GM23338 (cell line): ENCODE results near the gene PLAA. TPM values are rescaled to one million over a fixed set of nuclear protein-coding genes. Genes with fewer than 3 reads are reported as not detected.
A peak's percentile ranks its signal among the peaks of the same experiment; 100 is the strongest.

ENCODE experiments used
- ATAC-seq: fragments of 200-7000 bp; cut with Tn5 transposase; 3 replicates; pipeline ENCODE4 v1.9.1; 2020
- DNase-seq: peaks from one replicate; pipeline ENCODE4 v3.0.0-alpha.2; 2015; ENCODE audit warnings: low spot score
- H2AFZ ChIP-seq: fragments of 200-600 bp; sonication (generic); 2 replicates; pipeline ENCODE4 v1.8.0; 2016; ENCODE audit warnings: antibody characterized with exemption, mild to moderate bottlenecking, moderate library complexity
- H3F3A ChIP-seq: fragments of 200-600 bp; sonication (generic); replicated peaks from 2 replicates; pipeline ENCODE4 v1.8.0; 2017; ENCODE audit warnings: antibody characterized with exemption, mixed run types, low read depth
- H3K27ac ChIP-seq: fragments of 200-600 bp; sonication (generic); 2 replicates; pipeline ENCODE4 v1.6.1; 2016; ENCODE audit warnings: low read depth
- H3K27me3 ChIP-seq: fragments of 200-600 bp; sonication (generic); 2 replicates; pipeline ENCODE4 v1.8.0; 2016; ENCODE audit warnings: mild to moderate bottlenecking, mixed run types, moderate library complexity; ENCODE audit not compliant: insufficient read depth
- H3K36me3 ChIP-seq: fragments of 200-600 bp; sonication (generic); 2 replicates; pipeline ENCODE4 v1.8.0; 2016; ENCODE audit warnings: mild to moderate bottlenecking; ENCODE audit not compliant: insufficient read depth
- H3K4me1 ChIP-seq: fragments of 200-600 bp; sonication (generic); 2 replicates; pipeline ENCODE4 v1.8.0; 2016; ENCODE audit warnings: mild to moderate bottlenecking, moderate library complexity; ENCODE audit not compliant: insufficient read depth
- H3K4me2 ChIP-seq: fragments of 200-600 bp; sonication (generic); 2 replicates; pipeline ENCODE4 v1.7.1; 2017; ENCODE audit warnings: mixed run types
- H3K4me3 ChIP-seq: fragments of 200-600 bp; sonication (generic); 2 replicates; pipeline ENCODE4 v1.6.1; 2016; ENCODE audit warnings: mixed run types
- H3K79me2 ChIP-seq: fragments of 200-600 bp; sonication (generic); replicated peaks from 2 replicates; pipeline ENCODE4 v1.8.0; 2017; ENCODE audit warnings: mild to moderate bottlenecking; ENCODE audit not compliant: insufficient read depth
- H3K9me2 ChIP-seq: fragments of 200-600 bp; sonication (generic); 2 replicates; pipeline ENCODE4 v1.8.0; 2017; ENCODE audit not compliant: insufficient read depth
- H4K20me1 ChIP-seq: fragments of 200-600 bp; sonication (generic); replicated peaks from 2 replicates; pipeline ENCODE4 v1.8.0; 2017; ENCODE audit warnings: mild to moderate bottlenecking; ENCODE audit not compliant: insufficient read depth
- H3K27ac Mint-ChIP-seq: 2 replicates; pipeline ENCODE4 v1.8.0; 2020; ENCODE audit warnings: inconsistent platforms, mild to moderate bottlenecking, moderate library complexity, mixed read lengths
- H3K27me3 Mint-ChIP-seq: 3 replicates; pipeline ENCODE4 v1.8.0; 2022; ENCODE audit warnings: low read depth, mild to moderate bottlenecking, moderate library complexity, mixed read lengths, inconsistent platforms; ENCODE audit not compliant: insufficient read depth, poor library complexity
- H3K36me3 Mint-ChIP-seq: 3 replicates; pipeline ENCODE4 v1.8.0; 2021; ENCODE audit warnings: low read depth, mild to moderate bottlenecking, inconsistent platforms, moderate library complexity, mixed read lengths
- H3K4me1 Mint-ChIP-seq: 3 replicates; pipeline ENCODE4 v1.8.0; 2020; ENCODE audit warnings: mild to moderate bottlenecking, inconsistent platforms, mixed read lengths
- H3K4me3 Mint-ChIP-seq: 3 replicates; pipeline ENCODE4 v1.8.0; 2021; ENCODE audit warnings: moderate library complexity, mild to moderate bottlenecking, inconsistent platforms, mixed read lengths
- H3K9me3 Mint-ChIP-seq: 3 replicates; pipeline ENCODE4 v1.8.0; 2020; ENCODE audit warnings: moderate library complexity, mild to moderate bottlenecking, inconsistent platforms, mixed read lengths
- CREB1 ChIP-seq: fragments of 250-450 bp; sonication (Bioruptor Pico); IDR thresholded peaks from 2 replicates; pipeline ENCODE4 v1.5.0; 2020; ENCODE audit warnings: low read depth, mild to moderate bottlenecking, moderate library complexity
- CTCF ChIP-seq, 2 experiments: fragments of 200-600 bp in 1 of 2; sonication (generic) in 1 of 2; conservative IDR thresholded peaks; 2 replicates each; pipeline versions ENCODE4 v1.5.1 to v1.6.1; 2016 to 2017; ENCODE audit warnings: antibody characterized with exemption in 2 of 2, low read depth in 2 of 2, mild to moderate bottlenecking in 2 of 2, moderate library complexity in 1 of 2
- EZH2 ChIP-seq: fragments of 200-600 bp; sonication (generic); IDR thresholded peaks from one replicate; pipeline ENCODE4 v1.8.0; 2017; ENCODE audit warnings: antibody characterized with exemption, mild to moderate bottlenecking, low read depth; ENCODE audit not compliant: unreplicated experiment
- EZH2phosphoT487 ChIP-seq: fragments of 200-600 bp; sonication (generic); IDR thresholded peaks from one replicate; pipeline ENCODE4 v1.8.1; 2018; ENCODE audit warnings: antibody characterized with exemption; ENCODE audit not compliant: unreplicated experiment
- NANOG ChIP-seq: IDR thresholded peaks from 2 replicates; pipeline ENCODE4 v1.6.1; 2016; ENCODE audit warnings: antibody characterized with exemption, borderline replicate concordance
- REST ChIP-seq: IDR thresholded peaks from one replicate; pipeline ENCODE4 v1.6.1; 2018; ENCODE audit warnings: antibody characterized with exemption; ENCODE audit not compliant: unreplicated experiment
- STAT1 ChIP-seq: IDR thresholded peaks from one replicate; pipeline ENCODE4 v1.6.1; 2016; ENCODE audit warnings: antibody characterized with exemption; ENCODE audit not compliant: unreplicated experiment
- ZNF114 ChIP-seq: fragments of 250-450 bp; sonication (Bioruptor Pico); IDR thresholded peaks from 2 replicates; pipeline ENCODE4 v1.5.0; 2020; ENCODE audit warnings: mild to moderate bottlenecking, moderate library complexity
- ZNF331 ChIP-seq: fragments of 250-450 bp; sonication (Bioruptor Pico); IDR thresholded peaks from 2 replicates; pipeline ENCODE4 v1.5.0; 2020; ENCODE audit warnings: low read depth, mild to moderate bottlenecking, moderate library complexity
- polyA plus RNA-seq: library from polyadenylated mRNA; unstranded; fragments of >200 nt; fragmentation: Nextera tagmentation; extraction: Ambion mirVana; gene quantifications from 2 replicates; pipeline ENCODE4 v1.2.1, GENCODE V29; 2016
- total RNA-seq: library from RNA; depleted of rRNA; stranded (reverse); fragments of >200 nt; shearing (Covaris generic); gene quantifications from 2 replicates; pipeline ENCODE4 v1.2.3, GENCODE V29; 2014
- TF ChIP-seq, protein P1 (sequence below): IDR thresholded peaks from 2 replicates; pipeline ENCODE4 v1.6.1; 2016; ENCODE audit warnings: antibody characterized with exemption

PLAA gene
- total and polyA plus RNA-seq, 2 experiments from 2014 or later: 24.8 to 72.1 TPM

- no peaks in the 10 kb centered on the region for H3F3A ChIP-seq
- H3K27ac ChIP-seq: peak overlapping the region; percentile 75; the same call in 1 of the 2 replicates
- DNase-seq: no peak
- peaks cover 4% of the 10 kb centered on the region for H3K27me3 Mint-ChIP-seq
- peaks cover 22% of the 10 kb centered on the region for H3K4me1 Mint-ChIP-seq
- 0 out of 2 replicates have a peak, but pooled peaks cover 4% of the 10 kb centered on the region for H3K36me3 ChIP-seq
- H4K20me1 ChIP-seq: peaks cover 14% of the 10 kb centered on the region
- peaks cover 19% of the 10 kb centered on the region; the same call in 2 of the 3 replicates for H3K36me3 Mint-ChIP-seq
- H3K4me3 ChIP-seq: no peak overlapping the region
- no peaks in the 10 kb centered on the region for H3K9me2 ChIP-seq
- H2AFZ ChIP-seq: no peak overlapping the region
- H3K4me3 Mint-ChIP-seq: no peak overlapping the region
- H3K9me3 Mint-ChIP-seq: peaks cover 2% of the 10 kb centered on the region; the same call in 2 of the 3 replicates
- H3K27ac Mint-ChIP-seq: peak overlapping the region; percentile 94; the same call in 1 of the 2 replicates
- no peak for TF ChIP-seq EZH2
- no peak for TF ChIP-seq ZNF331 (CRISPR knock-in tag)
- TF ChIP-seq EZH2phosphoT487: no peak
- no peak for TF ChIP-seq REST
- H3K4me1 ChIP-seq: peaks cover 16% of the 10 kb centered on the region
- no peak overlapping the region for H3K4me2 ChIP-seq
- H3K27me3 ChIP-seq: no peaks in the 10 kb centered on the region
- peaks cover 91% of the 10 kb centered on the region for H3K79me2 ChIP-seq
- ATAC-seq: no peak
These were observed 11.2 kb downstream of the PLAA start for GRCh38 chr9:26935847-26936246.

- H3F3A ChIP-seq: no peaks in the 10 kb centered on the region
- ATAC-seq (no peak), DNase-seq (no peak)
- no peaks in the 10 kb centered on the region for H3K4me1 ChIP-seq
- no peak overlapping the region for H3K27ac Mint-ChIP-seq
- H3K4me1 Mint-ChIP-seq: no peaks in the 10 kb centered on the region
- H3K9me2 ChIP-seq: no peaks in the 10 kb centered on the region
- no peak overlapping the region for H3K4me3 Mint-ChIP-seq
- H3K4me3 ChIP-seq: no peak overlapping the region
- no peak overlapping the region for H3K4me2 ChIP-seq
- peaks cover 38% of the 10 kb centered on the region for H3K36me3 ChIP-seq
- H4K20me1 ChIP-seq: peaks cover 6% of the 10 kb centered on the region; the same call in 1 of the 2 replicates
- peaks cover 37% of the 10 kb centered on the region for H3K36me3 Mint-ChIP-seq
- no peaks in the 10 kb centered on the region for H3K27me3 ChIP-seq
- H3K79me2 ChIP-seq: peaks cover 29% of the 10 kb centered on the region
- no peak overlapping the region for H3K27ac ChIP-seq
- no peak overlapping the region for H2AFZ ChIP-seq
- H3K27me3 Mint-ChIP-seq: no peaks in the 10 kb centered on the region
- H3K9me3 Mint-ChIP-seq: no peaks in the 10 kb centered on the region
- TF ChIP-seq ZNF114 (CRISPR knock-in tag): no peak
- TF ChIP-seq, protein P1, sequence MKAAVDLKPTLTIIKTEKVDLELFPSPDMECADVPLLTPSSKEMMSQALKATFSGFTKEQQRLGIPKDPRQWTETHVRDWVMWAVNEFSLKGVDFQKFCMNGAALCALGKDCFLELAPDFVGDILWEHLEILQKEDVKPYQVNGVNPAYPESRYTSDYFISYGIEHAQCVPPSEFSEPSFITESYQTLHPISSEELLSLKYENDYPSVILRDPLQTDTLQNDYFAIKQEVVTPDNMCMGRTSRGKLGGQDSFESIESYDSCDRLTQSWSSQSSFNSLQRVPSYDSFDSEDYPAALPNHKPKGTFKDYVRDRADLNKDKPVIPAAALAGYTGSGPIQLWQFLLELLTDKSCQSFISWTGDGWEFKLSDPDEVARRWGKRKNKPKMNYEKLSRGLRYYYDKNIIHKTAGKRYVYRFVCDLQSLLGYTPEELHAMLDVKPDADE: no peak
- no peak for TF ChIP-seq NANOG
- TF ChIP-seq CREB1 (CRISPR knock-in tag): no peak
- no peak for TF ChIP-seq ZNF331 (CRISPR knock-in tag)
- no peak for TF ChIP-seq REST
- no peak for TF ChIP-seq CTCF (conservative IDR thresholded peaks at IDR 0.05; ENCODE audit: low read depth in 2 of 2)
- TF ChIP-seq EZH2: no peak
- no peak for TF ChIP-seq STAT1
These were observed 18.0 kb downstream of the PLAA start for GRCh38 chr9:26928902-26929495.
